ENCODE results near the gene RASAL2.

DNA sequence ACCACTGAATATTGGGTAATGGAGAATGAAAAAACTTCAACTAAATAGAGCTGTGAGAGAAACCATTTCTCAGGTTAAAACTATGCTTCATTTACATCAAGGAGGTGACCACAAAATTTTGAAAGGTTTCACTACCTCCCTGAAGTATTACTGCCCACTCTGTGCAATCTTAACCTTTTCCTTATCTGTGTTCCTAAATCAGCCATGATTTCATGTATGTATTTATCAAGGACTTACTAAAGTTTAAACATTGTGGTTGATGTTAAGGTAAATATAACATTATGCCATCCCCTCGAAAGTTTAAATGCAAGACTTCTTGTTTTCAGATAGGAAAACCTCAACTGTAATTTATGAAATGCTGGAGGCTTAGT is 318.5 kb downstream of the RASAL2 start:
- TF ChIP-seq EZH2 (IDR thresholded peaks at IDR 0.05) = no peak
- no peak for TF ChIP-seq POLR2AphosphoS5 (IDR thresholded peaks at IDR 0.05; ENCODE audit: borderline replicate concordance, low read depth, low read length)
- TF ChIP-seq FOXP2 (optimal IDR thresholded peaks at IDR 0.05; ENCODE audit: control extremely low read depth, extremely low read length, insufficient read depth) = no peak
